Astrocyte (in vitro differentiated cells and primary cell): ENCODE measurements around the gene TAF4. TPM values are rescaled to one million over a fixed set of nuclear protein-coding genes. Genes with fewer than 3 reads are reported as not detected.

Experiments
- DNase-seq: peaks from one replicate; pipeline ENCODE4 v3.0.0-alpha.2; 2010; ENCODE audit warnings: low read depth
- FAIRE-seq: peaks from 2 replicates; lab custom pipeline; 2011; peaks lifted over from hg19 to GRCh38; lab: Jason Lieb, UNC
- H2AFZ ChIP-seq: 2 replicates; pipeline ENCODE4 v1.6.0; 2012; ENCODE audit warnings: low read depth, low read length, inconsistent platforms
- H3K27ac ChIP-seq: 2 replicates; pipeline ENCODE4 v1.5.1; 2011; ENCODE audit warnings: low read depth, low read length, inconsistent platforms
- H3K27me3 ChIP-seq: 2 replicates; pipeline ENCODE4 v1.6.0; 2011; ENCODE audit warnings: low read length, inconsistent platforms; ENCODE audit not compliant: insufficient read depth
- H3K36me3 ChIP-seq: 2 replicates; pipeline ENCODE4 v1.5.1; 2011; ENCODE audit warnings: low read length, inconsistent platforms; ENCODE audit not compliant: insufficient read depth
- H3K4me1 ChIP-seq: 2 replicates; pipeline ENCODE4 v1.5.1; 2011; ENCODE audit warnings: low read length, inconsistent platforms; ENCODE audit not compliant: insufficient read depth
- H3K4me2 ChIP-seq: 2 replicates; pipeline ENCODE4 v1.6.0; 2012; ENCODE audit warnings: low read length, inconsistent platforms
- H3K4me3 ChIP-seq: 2 replicates; pipeline ENCODE4 v1.5.1; 2011; ENCODE audit warnings: low read depth, mild to moderate bottlenecking, low read length, inconsistent platforms; ENCODE audit not compliant: insufficient read depth
- H3K79me2 ChIP-seq: 2 replicates; pipeline ENCODE4 v1.6.0; 2012; ENCODE audit warnings: mild to moderate bottlenecking, low read length, inconsistent platforms; ENCODE audit not compliant: insufficient read depth
- H3K9ac ChIP-seq: 2 replicates; pipeline ENCODE4 v1.6.0; 2012; ENCODE audit warnings: mild to moderate bottlenecking, low read length, inconsistent platforms
- H3K9me3 ChIP-seq: 2 replicates; pipeline ENCODE4 v1.5.1; 2012; ENCODE audit warnings: low read depth, mild to moderate bottlenecking, low read length, inconsistent platforms; ENCODE audit not compliant: insufficient read depth
- H4K20me1 ChIP-seq: 2 replicates; pipeline ENCODE4 v1.6.0; 2012; ENCODE audit warnings: low read length, inconsistent platforms; ENCODE audit not compliant: insufficient read depth
- H3K27ac Mint-ChIP-seq: one replicate; pipeline ENCODE4 v1.8.0; 2021; ENCODE audit warnings: mild to moderate bottlenecking, mixed read lengths; ENCODE audit not compliant: unreplicated experiment
- H3K27me3 Mint-ChIP-seq: one replicate; pipeline ENCODE4 v1.8.0; 2021; ENCODE audit warnings: low read depth, mixed read lengths; ENCODE audit not compliant: unreplicated experiment
- H3K36me3 Mint-ChIP-seq: one replicate; pipeline ENCODE4 v1.8.0; 2021; ENCODE audit warnings: low read depth, mixed read lengths; ENCODE audit not compliant: unreplicated experiment
- H3K4me1 Mint-ChIP-seq: one replicate; pipeline ENCODE4 v1.8.0; 2021; ENCODE audit warnings: low read depth, mixed read lengths; ENCODE audit not compliant: unreplicated experiment
- H3K4me3 Mint-ChIP-seq: one replicate; pipeline ENCODE4 v1.8.0; 2021; ENCODE audit warnings: mild to moderate bottlenecking, moderate library complexity, mixed read lengths; ENCODE audit not compliant: unreplicated experiment
- H3K9me3 Mint-ChIP-seq: one replicate; pipeline ENCODE4 v1.8.0; 2021; ENCODE audit warnings: mild to moderate bottlenecking, mixed read lengths; ENCODE audit not compliant: unreplicated experiment
- CTCF ChIP-seq: IDR thresholded peaks from 2 replicates; pipeline ENCODE4 v1.5.1; 2011; ENCODE audit warnings: low read depth, mild to moderate bottlenecking, inconsistent platforms, low read length, moderate library complexity; ENCODE audit not compliant: insufficient read depth
- EZH2 ChIP-seq: IDR thresholded peaks from 2 replicates; pipeline ENCODE4 v1.6.1; 2012; ENCODE audit warnings: mild to moderate bottlenecking, low read length, inconsistent platforms; ENCODE audit not compliant: insufficient read depth
- total RNA-seq: library from RNA; stranded (reverse); gene quantifications from 2 replicates; pipeline ENCODE4 v1.2.1, GENCODE V29; 2021

The TAF4 gene
- total RNA-seq, 1 donor from 2014 or later: 11.8 TPM

DNA sequence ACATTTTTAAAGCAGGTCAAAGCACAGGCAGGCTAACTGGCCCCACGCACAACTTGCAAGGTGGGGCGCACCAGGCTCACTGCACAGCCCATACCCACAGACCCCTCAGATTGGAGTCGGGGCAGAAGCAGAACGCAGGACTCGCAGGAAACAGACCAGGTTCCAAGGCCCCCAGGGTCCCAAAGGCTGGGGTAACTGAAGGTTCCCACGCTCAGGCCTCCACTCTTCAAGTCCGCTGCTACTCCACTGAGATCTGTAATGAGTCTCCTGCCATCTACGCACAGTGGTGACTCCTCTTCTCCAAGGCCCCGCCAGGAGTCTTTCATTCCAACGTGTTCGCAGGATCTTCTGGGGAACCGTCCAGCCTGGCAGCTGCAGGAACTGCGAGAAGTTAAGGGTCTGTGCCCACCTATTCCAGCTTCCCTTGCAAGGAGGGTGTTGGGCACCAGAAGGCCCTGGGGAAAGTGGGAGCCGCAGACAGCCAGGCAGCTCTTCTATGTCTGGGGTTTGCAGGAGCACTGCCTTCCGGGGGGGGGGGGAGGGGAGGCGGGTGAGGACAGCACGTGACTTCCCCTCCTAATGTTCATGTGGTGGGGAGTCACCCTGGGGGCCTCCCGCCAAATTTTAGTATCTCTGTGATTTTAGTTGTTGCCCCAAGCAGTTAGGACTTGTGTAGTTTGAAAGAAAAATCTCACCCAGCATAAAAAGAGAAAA is 2.0 kb upstream of the TAF4 start:
- peak overlapping the region; percentile 47 for H3K27ac Mint-ChIP-seq
- H3K27me3 Mint-ChIP-seq: peaks cover 3% of the 10 kb centered on the region
- no peak overlapping the region for H3K4me3 ChIP-seq
- peaks cover 17% of the 10 kb centered on the region for H4K20me1 ChIP-seq
- peaks cover 23% of the 10 kb centered on the region for H3K4me1 ChIP-seq
- no peak overlapping the region for H3K27ac ChIP-seq
- no peaks in the 10 kb centered on the region for H3K27me3 ChIP-seq
- FAIRE-seq (no peak), DNase-seq (no peak)
- no peaks in the 10 kb centered on the region for H3K36me3 ChIP-seq
- H3K4me2 ChIP-seq: no peak overlapping the region
- peaks cover 16% of the 10 kb centered on the region for H3K79me2 ChIP-seq
- peaks cover 4% of the 10 kb centered on the region for H3K9me3 ChIP-seq
- peaks cover 4% of the 10 kb centered on the region for H3K9me3 Mint-ChIP-seq
- H3K4me3 Mint-ChIP-seq: peak overlapping the region; percentile 89
- no peaks in the 10 kb centered on the region for H3K36me3 Mint-ChIP-seq
- TF ChIP-seq CTCF (no peak), EZH2 (no peak)
- peaks cover 11% of the 10 kb centered on the region for H3K4me1 Mint-ChIP-seq
- H2AFZ ChIP-seq: no peak overlapping the region
- no peak overlapping the region for H3K9ac ChIP-seq

DNA sequence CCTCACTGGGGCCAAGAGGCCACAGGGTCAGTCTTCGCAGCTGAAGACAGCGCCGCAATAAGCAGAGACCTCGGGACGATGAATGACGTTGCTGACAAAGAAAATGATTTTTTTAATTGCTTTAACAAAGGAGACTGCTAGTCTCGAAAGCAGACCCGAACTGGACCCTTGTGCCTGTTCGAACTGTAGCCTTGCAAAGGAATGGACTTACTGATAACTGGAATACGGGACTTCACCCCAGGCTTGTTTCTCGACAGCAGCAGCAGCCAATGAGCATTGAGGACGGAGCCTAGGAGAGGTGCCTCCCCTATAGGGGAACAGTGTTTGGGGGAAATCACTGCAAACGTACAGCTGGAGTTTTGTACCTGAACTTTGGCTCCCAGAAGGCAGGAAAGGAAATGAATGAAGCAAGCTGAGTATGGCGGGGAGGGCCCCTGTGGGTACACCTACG is 1.3 kb upstream of the TAF4 start:
- TF ChIP-seq CTCF (no peak), EZH2 (no peak)
- peaks cover 4% of the 10 kb centered on the region for H3K9me3 Mint-ChIP-seq
- DNase-seq (no peak), FAIRE-seq (no peak)
- H3K4me3 ChIP-seq: peak overlapping the region; percentile 68
- peak overlapping the region; percentile 91 for H3K27ac Mint-ChIP-seq
- peak overlapping the region; percentile 89 for H3K4me3 Mint-ChIP-seq
- peaks cover 15% of the 10 kb centered on the region for H3K4me1 Mint-ChIP-seq
- peaks cover 23% of the 10 kb centered on the region for H3K4me1 ChIP-seq
- H3K4me2 ChIP-seq: peak overlapping the region; percentile 94
- peaks cover 23% of the 10 kb centered on the region for H3K79me2 ChIP-seq
- peak overlapping the region; percentile 73 for H2AFZ ChIP-seq
- H3K27me3 Mint-ChIP-seq: peaks cover 3% of the 10 kb centered on the region
- peak overlapping the region; percentile 89 for H3K9ac ChIP-seq
- H4K20me1 ChIP-seq: peaks cover 24% of the 10 kb centered on the region
- no peaks in the 10 kb centered on the region for H3K27me3 ChIP-seq
- no peaks in the 10 kb centered on the region for H3K36me3 ChIP-seq
- H3K36me3 Mint-ChIP-seq: no peaks in the 10 kb centered on the region
- H3K27ac ChIP-seq: no peak overlapping the region
- peaks cover 4% of the 10 kb centered on the region for H3K9me3 ChIP-seq
